ENCODE data around the gene POMT1. TPM values are rescaled to one million over a fixed set of nuclear protein-coding genes. Genes with fewer than 3 reads are reported as not detected.

POMT1 gene
- total and polyA plus RNA-seq, 3 donors from 2014 or later = 99.7 to 118 (median 117) TPM

DNA sequence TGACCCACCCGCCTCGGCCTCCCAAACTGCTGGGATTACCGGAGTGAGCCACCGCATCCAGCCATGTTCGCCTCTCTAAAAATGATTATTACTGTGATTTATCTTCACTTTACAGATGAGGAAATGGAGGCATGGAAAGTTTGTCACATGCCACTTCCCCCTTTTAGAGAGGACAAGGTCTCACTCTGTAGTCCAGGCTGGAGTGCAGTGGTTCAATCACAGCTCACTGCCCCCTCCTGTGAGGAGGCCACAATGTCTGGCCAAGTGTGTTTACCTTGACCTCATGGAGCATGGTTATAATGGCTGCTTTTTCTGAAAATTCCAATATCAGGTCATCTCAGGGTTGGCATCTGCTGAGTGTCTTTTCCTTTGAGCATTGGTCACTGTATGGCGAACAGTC, 49.3 kb downstream of the POMT1 start:
- H3K9me3 ChIP-seq = no peaks in the 10 kb centered on the region
- DNase-seq = no peak
- H3K27me3 ChIP-seq = no peaks in the 10 kb centered on the region
- TF ChIP-seq POLR2A (IDR thresholded peaks at IDR 0.05) = no peak
- TF ChIP-seq, protein P1, sequence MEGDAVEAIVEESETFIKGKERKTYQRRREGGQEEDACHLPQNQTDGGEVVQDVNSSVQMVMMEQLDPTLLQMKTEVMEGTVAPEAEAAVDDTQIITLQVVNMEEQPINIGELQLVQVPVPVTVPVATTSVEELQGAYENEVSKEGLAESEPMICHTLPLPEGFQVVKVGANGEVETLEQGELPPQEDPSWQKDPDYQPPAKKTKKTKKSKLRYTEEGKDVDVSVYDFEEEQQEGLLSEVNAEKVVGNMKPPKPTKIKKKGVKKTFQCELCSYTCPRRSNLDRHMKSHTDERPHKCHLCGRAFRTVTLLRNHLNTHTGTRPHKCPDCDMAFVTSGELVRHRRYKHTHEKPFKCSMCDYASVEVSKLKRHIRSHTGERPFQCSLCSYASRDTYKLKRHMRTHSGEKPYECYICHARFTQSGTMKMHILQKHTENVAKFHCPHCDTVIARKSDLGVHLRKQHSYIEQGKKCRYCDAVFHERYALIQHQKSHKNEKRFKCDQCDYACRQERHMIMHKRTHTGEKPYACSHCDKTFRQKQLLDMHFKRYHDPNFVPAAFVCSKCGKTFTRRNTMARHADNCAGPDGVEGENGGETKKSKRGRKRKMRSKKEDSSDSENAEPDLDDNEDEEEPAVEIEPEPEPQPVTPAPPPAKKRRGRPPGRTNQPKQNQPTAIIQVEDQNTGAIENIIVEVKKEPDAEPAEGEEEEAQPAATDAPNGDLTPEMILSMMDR (IDR thresholded peaks at IDR 0.05) = no peak
- 78 to 95% methylated on average over 6 of the region's 6 CpGs for WGBS, 2 donors
- intact Hi-C loops (cut with DNase I; ENCODE audit: low total_unique reads) = no loop called here
- H3K36me3 ChIP-seq (ENCODE audit: low read depth, missing control alignments) = no peaks in the 10 kb centered on the region
- no peak overlapping the region for H3K27ac ChIP-seq
- H3K4me1 ChIP-seq = no peaks in the 10 kb centered on the region
- H3K4me3 ChIP-seq = no peak overlapping the region

DNA sequence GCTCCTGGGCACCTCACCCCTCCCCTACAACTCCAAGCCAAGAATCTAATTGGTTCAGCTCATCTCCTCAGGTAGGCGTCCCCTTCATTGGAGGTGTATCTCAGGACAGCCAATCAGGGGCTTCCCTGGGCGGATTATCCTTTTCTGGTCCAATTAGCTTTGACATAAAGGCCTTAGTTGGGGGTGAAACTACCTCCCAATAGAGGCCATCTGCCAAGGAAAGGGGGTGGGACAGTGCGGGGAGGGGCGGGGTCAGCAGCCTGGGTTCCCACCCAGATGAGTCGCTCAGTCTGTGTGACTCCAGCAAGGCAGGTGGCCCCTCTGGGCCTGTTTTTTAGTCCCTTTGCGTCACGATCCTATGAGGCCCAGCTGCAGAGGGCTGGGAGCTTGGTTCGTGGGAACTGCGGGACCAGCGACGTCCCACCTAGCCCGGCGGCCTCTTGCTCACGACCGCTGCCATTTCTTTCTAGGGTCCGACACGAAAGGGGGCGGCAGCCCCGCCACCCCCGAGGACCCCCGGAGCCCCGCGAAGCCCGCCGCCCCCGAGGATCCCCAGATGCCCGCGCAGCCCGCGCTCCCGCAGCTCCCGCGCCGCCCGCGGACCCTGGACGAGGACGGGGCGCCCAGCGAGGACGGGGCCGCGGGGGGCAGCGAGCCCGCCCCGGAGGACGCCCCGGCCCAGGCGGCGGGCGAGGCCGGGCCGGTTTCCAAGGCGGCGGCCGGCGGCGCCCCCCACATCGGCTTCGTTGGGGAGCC, 51.5 kb downstream of the POMT1 start:
- H3K36me3 ChIP-seq (ENCODE audit: low read depth, missing control alignments) = no peaks in the 10 kb centered on the region
- H3K27ac ChIP-seq = no peak overlapping the region
- H3K9me3 ChIP-seq = no peaks in the 10 kb centered on the region
- H3K27me3 ChIP-seq = no peaks in the 10 kb centered on the region
- H3K4me3 ChIP-seq = peak overlapping the region in 1 of 2 donors; percentile 26
- H3K4me1 ChIP-seq = no peaks in the 10 kb centered on the region
- WGBS, 2 donors = 46 to 62% methylated on average over 10 to 37 of the region's 60 CpGs
- no peak for DNase-seq
- TF ChIP-seq, protein P1 (IDR thresholded peaks at IDR 0.05) = no peak
- TF ChIP-seq POLR2A (IDR thresholded peaks at IDR 0.05) = no peak
- intact Hi-C loops (cut with DNase I; ENCODE audit: low total_unique reads) = no loop called here

DNA sequence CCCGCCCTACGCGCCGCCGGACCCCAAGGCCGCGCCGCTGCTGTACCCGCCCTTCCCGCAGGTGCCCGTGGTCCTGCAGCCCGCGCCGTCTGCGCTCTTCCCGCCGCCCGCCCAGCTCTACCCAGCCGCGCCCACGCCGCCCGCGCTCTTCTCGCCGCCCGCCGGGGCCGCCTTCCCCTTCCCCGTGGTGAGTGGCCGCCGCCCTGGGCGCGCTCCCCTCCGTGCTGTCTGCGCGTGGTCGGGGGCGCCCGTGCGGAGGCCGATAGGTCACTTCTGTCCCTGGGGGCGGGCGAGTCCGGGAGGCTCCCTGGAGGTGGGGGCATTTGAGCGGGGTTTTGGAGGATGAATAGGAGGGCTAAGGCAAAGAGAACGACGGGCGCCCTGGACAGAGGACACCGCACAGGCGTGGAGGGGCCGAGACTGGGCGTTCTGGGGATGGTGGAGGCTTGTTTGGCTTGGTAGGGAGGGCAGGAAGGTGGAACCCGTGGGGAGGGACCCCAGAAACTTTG, 52.2 kb downstream of the POMT1 start:
- Histone ChIP-seq H3K4me1 (no peaks in the 10 kb centered on the region), H3K36me3 (ENCODE audit: low read depth, missing control alignments) (no peaks in the 10 kb centered on the region), H3K4me3 (peak overlapping the region in 1 of 2 donors; percentile 26), H3K27ac (no peak overlapping the region), H3K9me3 (no peaks in the 10 kb centered on the region), H3K27me3 (no peaks in the 10 kb centered on the region)
- TF ChIP-seq POLR2A (IDR thresholded peaks at IDR 0.05) = no peak
- TF ChIP-seq, protein P1 (IDR thresholded peaks at IDR 0.05) = no peak
- no peak for DNase-seq
- intact Hi-C loops (cut with DNase I; ENCODE audit: low total_unique reads) = no loop called here
- 35 to 75% methylated on average over 7 to 19 of the region's 54 CpGs for WGBS, 2 donors

DNA sequence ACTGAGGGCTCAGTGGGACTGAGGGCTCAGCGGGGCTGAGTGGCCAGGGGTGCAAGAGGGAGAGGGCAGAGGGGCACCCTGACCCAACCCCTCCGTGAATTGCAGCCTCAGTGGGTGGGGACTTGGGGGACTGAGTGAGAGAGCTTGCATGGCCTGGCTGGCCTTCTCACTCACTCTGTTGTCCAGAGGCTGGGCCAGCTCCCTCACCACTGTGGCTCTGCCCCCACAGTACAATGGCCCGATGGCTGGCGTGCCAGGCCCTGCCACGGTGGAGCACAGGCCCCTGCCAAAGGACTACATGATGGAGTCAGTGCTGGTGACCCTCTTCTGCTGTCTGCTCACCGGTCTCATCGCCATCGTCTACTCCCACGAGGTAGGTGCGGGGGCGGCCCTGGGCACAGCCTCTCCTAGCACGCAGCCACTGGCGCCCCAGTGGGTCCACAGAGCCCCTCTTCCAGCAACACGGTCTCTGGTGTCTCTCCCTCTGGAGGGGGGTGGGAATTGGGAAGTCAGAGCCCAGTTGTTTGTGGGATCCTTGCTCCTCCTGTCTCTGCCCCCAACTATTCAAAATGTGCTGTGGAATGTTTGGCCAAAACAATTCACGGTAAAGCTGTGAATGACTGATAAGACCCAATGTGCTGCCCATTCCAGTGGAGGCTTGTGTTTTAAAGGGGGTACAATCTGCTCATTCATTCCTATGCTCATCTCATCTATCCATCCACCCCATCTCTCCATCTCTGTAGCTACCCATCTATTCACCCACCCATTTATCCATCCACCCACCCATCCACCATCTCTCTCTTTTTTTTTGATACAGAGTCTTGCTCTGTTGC, 53.3 kb downstream of the POMT1 start:
- Histone ChIP-seq H3K9me3 (no peaks in the 10 kb centered on the region), H3K27ac (no peak overlapping the region), H3K4me1 (no peaks in the 10 kb centered on the region), H3K36me3 (ENCODE audit: low read depth, missing control alignments) (no peaks in the 10 kb centered on the region), H3K27me3 (no peaks in the 10 kb centered on the region), H3K4me3 (no peak overlapping the region)
- DNase-seq = no peak
- intact Hi-C loops (cut with DNase I; ENCODE audit: low total_unique reads) = no loop called here
- TF ChIP-seq, protein P1 (IDR thresholded peaks at IDR 0.05) = no peak
- TF ChIP-seq POLR2A (IDR thresholded peaks at IDR 0.05) = no peak
- WGBS, 2 donors = 75 to 79% methylated on average over 13 to 15 of the region's 15 CpGs

All from testis (tissue), 3 donors.